Measurements from ENCODE around the gene RIC8B. TPM values are rescaled to one million over a fixed set of nuclear protein-coding genes. Genes with fewer than 3 reads are reported as not detected.
"Not testable (repeated sequence)": the region's sequence is repeated elsewhere in the genome, so short reads cannot be mapped to it uniquely, and the experiment has no call there.

Gene RIC8B, protein sequence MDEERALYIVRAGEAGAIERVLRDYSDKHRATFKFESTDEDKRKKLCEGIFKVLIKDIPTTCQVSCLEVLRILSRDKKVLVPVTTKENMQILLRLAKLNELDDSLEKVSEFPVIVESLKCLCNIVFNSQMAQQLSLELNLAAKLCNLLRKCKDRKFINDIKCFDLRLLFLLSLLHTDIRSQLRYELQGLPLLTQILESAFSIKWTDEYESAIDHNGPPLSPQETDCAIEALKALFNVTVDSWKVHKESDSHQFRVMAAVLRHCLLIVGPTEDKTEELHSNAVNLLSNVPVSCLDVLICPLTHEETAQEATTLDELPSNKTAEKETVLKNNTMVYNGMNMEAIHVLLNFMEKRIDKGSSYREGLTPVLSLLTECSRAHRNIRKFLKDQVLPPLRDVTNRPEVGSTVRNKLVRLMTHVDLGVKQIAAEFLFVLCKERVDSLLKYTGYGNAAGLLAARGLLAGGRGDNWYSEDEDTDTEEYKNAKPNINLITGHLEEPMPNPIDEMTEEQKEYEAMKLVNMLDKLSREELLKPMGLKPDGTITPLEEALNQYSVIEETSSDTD
- total RNA-seq (2022) (7.8 and 7.9 TPM in 2 replicates), Bru-seq, nascent RNA (percentile 67 among the genes with signal in this experiment), BruChase-seq, experiment 1, labeled RNA remaining after a 2-hour chase (percentile 61 among the genes with signal in this experiment), BruChase-seq, experiment 2, labeled RNA remaining after a 6-hour chase (percentile 52 among the genes with signal in this experiment)
- long read RNA-seq, full-length matches to known transcripts = 8 of 16 reads
- long read RNA-seq, partial matches to known transcripts = 3 of 16 reads
- long read RNA-seq, other reads (novel, unspliced or antisense) = 5 of 16 reads

DNA sequence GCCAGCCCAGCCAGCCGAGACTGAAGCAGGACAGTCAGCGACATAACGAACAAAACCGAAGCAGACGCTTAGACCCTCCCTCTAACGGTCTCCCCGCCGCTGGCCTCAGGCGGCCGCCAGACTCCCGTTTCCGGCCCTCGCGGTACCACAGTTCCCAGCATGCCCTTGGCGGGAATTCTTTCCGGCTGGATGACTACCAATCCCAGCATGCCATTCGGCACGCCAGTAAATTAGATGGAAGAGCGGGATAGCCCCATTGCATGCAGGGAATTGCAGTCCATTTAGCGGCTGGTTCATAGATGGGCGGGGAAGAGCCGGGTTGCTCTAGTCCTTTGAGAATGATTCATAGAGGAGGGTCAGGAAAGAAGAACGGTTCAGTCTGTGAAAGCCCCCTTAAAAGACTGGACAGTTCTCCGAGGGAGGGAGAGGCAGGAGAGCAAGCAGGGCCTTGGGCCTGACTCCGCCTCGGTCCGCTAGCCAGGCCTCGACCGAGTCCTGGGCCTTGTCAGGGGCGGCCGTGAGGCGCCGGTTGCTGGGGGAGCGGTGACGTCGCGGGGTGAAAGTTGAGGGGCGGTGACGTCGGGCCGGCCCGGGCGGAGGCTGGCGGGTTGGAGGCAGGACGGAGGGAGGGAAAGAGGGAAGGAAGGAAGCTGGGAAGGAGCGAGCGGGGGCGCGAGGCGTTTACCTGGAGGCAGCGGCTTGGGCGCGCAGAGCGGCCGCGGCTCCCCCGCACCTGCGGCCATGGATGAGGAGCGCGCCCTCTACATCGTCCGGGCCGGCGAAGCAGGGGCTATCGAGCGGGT is at the start of gene RIC8B:
Gene RIC8B, plus strand, starts transcription at position 678 of the 803 bp plus-strand sequence. Its CDS starts 64 bp downstream, at position 742.
- peak within 1 kb of the TSS; percentile 98 for H3K27ac Mint-ChIP-seq (ENCODE audit: unreplicated experiment)
- no peaks in the 10 kb centered on the region for H3K9me3 Mint-ChIP-seq (ENCODE audit: unreplicated experiment)
- H3K4me1 Mint-ChIP-seq (ENCODE audit: low read depth, unreplicated experiment) = peaks cover 14% of the 10 kb centered on the region
- no TSS peak for BruUV-seq (replicated peaks)
- DNase-seq = peak; percentile 96 to 98
- Histone ChIP-seq H3K9me3 (no peaks in the 10 kb centered on the region), H3K4me1 (peaks cover 11% of the 10 kb centered on the region; the same call in 1 of the 2 replicates), H3K4me3 (ENCODE audit: low read depth, low read length) (peak within 1 kb of the TSS; percentile 79), H3K36me3 (ENCODE audit: control insufficient read depth, insufficient read depth, low read length) (no peaks in the 10 kb centered on the region), H3K27me3 (replicated peaks; ENCODE audit: control insufficient read depth, insufficient read depth, low read length) (no peaks in the 10 kb centered on the region)
- peaks cover 8% of the 10 kb centered on the region for H3K36me3 Mint-ChIP-seq (ENCODE audit: insufficient read depth, unreplicated experiment)
- TF ChIP-seq, protein P1, sequence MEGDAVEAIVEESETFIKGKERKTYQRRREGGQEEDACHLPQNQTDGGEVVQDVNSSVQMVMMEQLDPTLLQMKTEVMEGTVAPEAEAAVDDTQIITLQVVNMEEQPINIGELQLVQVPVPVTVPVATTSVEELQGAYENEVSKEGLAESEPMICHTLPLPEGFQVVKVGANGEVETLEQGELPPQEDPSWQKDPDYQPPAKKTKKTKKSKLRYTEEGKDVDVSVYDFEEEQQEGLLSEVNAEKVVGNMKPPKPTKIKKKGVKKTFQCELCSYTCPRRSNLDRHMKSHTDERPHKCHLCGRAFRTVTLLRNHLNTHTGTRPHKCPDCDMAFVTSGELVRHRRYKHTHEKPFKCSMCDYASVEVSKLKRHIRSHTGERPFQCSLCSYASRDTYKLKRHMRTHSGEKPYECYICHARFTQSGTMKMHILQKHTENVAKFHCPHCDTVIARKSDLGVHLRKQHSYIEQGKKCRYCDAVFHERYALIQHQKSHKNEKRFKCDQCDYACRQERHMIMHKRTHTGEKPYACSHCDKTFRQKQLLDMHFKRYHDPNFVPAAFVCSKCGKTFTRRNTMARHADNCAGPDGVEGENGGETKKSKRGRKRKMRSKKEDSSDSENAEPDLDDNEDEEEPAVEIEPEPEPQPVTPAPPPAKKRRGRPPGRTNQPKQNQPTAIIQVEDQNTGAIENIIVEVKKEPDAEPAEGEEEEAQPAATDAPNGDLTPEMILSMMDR (IDR thresholded peaks at IDR 0.05; ENCODE audit: insufficient read depth in 1 of 2, low read depth in 1 of 2, low read length in 1 of 2, severe bottlenecking in 1 of 2, unreplicated experiment in 1 of 2) = peak in 1 of 2 experiments; percentile 7
- intact Hi-C loops (cut with micrococcal nuclease; ENCODE audit: unreplicated experiment) = loop anchor here (1.0 to 5.0 kb wide), 3 partner anchors 17 to 183 kb away; partner anchors contain the start of gene TMEM263
- H3K4me3 Mint-ChIP-seq (ENCODE audit: unreplicated experiment) = peak within 1 kb of the TSS; percentile 95
- H3K27me3 Mint-ChIP-seq (ENCODE audit: insufficient read depth, unreplicated experiment) = no peaks in the 10 kb centered on the region
- POLR2A ChIA-PET = interaction anchor here (0.6 to 1.0 kb wide), 3 partner anchors 14 to 416 kb away, joined by 3 read pairs; no protein-coding TSS in a partner anchor
- CTCF ChIA-PET = interaction anchor here (0.5 kb wide), 1 partner anchor 12 kb away, joined by 3 read pairs; no protein-coding TSS in a partner anchor

DNA sequence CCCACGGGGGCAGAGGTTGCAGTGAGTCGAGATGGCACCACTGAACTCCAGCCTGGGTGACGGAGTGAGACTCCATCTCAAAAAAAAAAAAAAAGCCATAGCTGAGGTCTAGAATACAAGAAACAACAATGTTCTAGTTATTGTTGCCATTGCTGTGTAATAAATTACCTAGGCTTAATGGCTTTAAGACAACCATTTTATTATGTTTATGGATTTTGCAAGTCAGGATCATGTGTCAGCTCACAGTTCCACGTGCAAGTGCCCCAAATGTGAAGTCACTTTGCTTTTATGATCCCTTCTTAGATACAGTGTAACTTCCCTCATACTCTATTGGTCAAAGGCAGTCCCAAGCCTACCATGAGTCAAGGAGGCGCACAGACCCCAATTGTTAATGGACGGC is 49.5 kb upstream of the RIC8B start:
- no peak overlapping the region for H3K4me3 Mint-ChIP-seq (ENCODE audit: unreplicated experiment)
- H3K4me3 ChIP-seq (ENCODE audit: low read depth, low read length) = no peak overlapping the region
- no peak for DNase-seq
- ChIA-PET POLR2A (no interaction called here), CTCF (no interaction called here)
- no peaks in the 10 kb centered on the region for H3K4me1 Mint-ChIP-seq (ENCODE audit: low read depth, unreplicated experiment)
- H3K9me3 Mint-ChIP-seq (ENCODE audit: unreplicated experiment) = no peaks in the 10 kb centered on the region
- H3K27ac Mint-ChIP-seq (ENCODE audit: unreplicated experiment) = no peak overlapping the region
- H3K36me3 Mint-ChIP-seq (ENCODE audit: insufficient read depth, unreplicated experiment) = no peaks in the 10 kb centered on the region
- H3K36me3 ChIP-seq (ENCODE audit: control insufficient read depth, insufficient read depth, low read length) = no peaks in the 10 kb centered on the region
- intact Hi-C loops (cut with micrococcal nuclease; ENCODE audit: unreplicated experiment) = no loop called here
- H3K9me3 ChIP-seq = no peaks in the 10 kb centered on the region
- H3K27me3 ChIP-seq (replicated peaks; ENCODE audit: control insufficient read depth, insufficient read depth, low read length) = no peaks in the 10 kb centered on the region
- TF ChIP-seq, protein P1 (IDR thresholded peaks at IDR 0.05; ENCODE audit: insufficient read depth in 1 of 2, low read depth in 1 of 2, low read length in 1 of 2, severe bottlenecking in 1 of 2, unreplicated experiment in 1 of 2) = no peak
- no peaks in the 10 kb centered on the region for H3K4me1 ChIP-seq
- no peaks in the 10 kb centered on the region for H3K27me3 Mint-ChIP-seq (ENCODE audit: insufficient read depth, unreplicated experiment)
- BruUV-seq (replicated peaks) = no TSS peak

DNA sequence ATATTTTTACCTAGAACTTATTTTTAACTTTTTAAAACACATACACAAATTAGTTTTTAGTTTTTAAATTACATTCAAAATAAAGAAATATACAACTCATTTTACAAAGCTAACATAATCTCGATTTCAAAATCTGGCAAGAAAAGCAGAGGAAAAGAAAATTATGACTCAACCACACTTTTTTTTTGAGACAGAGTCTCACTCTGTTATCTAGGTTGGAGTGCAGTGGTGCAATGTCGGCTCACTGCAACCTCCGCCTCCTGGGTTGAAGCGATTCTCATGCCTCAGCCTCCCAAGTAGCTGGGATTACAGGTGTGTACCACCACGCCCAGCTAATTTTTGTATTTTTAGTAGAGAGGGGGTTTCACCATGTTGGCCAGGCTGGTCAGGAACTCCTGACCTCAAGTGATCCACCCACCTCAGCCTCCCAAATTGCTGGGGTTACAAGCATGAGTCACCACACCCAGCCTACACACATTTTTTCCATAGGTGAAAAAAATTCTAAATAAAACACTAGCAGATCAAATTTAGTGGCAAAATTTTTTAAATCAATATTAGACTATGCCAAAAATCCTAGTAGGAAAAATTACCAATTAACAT is 47.8 kb upstream of the RIC8B start:
- H3K4me3 ChIP-seq (ENCODE audit: low read depth, low read length); H3K9me3 ChIP-seq; H3K4me3 Mint-ChIP-seq (ENCODE audit: unreplicated experiment); H3K36me3 Mint-ChIP-seq (ENCODE audit: insufficient read depth, unreplicated experiment); intact Hi-C loops (cut with micrococcal nuclease; ENCODE audit: unreplicated experiment); H3K27me3 ChIP-seq (replicated peaks; ENCODE audit: control insufficient read depth, insufficient read depth, low read length); CTCF ChIA-PET; H3K36me3 ChIP-seq (ENCODE audit: control insufficient read depth, insufficient read depth, low read length); H3K27me3 Mint-ChIP-seq (ENCODE audit: insufficient read depth, unreplicated experiment); H3K4me1 Mint-ChIP-seq (ENCODE audit: low read depth, unreplicated experiment); H3K4me1 ChIP-seq; DNase-seq; H3K9me3 Mint-ChIP-seq (ENCODE audit: unreplicated experiment); POLR2A ChIA-PET; H3K27ac Mint-ChIP-seq (ENCODE audit: unreplicated experiment); BruUV-seq (replicated peaks): not testable (repeated sequence)

All from Caco-2 (cell line).